ENCODE measurements around the gene UMODL1. TPM values are rescaled to one million over a fixed set of nuclear protein-coding genes. Genes with fewer than 3 reads are reported as not detected.

The UMODL1 gene
- total RNA-seq, 1 experiment from 2014 or later, result 2.3 TPM

DNA sequence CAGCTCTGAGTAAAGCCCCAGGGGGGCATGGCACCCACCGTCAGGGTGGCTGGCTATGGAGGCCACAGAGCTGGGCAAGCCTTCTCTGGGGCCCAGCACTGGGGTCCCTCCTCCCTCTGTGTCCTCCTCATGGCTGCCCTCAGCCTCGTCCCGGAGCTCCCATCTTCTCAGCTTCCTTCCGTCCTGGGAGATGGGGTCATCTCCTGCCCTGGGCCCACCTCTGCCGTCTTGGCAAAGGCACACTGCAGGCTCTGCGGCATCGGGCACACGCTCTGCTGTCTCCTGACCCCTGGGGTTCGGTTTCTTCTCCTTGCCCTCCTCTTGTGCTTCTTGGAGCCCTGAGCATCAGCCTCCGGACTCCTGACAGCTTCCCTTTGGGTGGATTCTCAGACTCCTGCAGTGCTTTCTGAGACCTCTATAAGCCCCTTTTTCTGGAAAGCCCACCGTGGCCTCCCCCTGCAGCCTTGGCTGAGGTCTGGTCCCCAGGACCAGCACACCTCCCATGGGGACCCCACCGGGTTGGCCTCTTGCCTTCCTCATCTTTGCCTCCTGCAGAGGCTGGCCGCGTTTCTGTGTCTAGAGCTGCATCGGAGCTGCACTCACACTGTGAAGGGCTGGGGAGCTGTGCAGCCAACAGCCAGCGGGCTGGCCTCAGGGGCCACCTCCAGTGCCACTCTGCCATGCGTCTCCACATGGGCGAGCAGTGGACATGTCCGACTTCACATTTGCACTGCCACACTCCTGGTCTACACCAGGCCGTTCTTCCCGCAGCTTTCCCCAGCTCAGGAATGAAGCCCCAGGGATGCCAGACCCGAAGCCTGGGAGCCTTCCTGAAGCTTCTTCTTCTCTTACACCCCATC, 11.6 kb downstream of the UMODL1 start:
- Histone ChIP-seq H3K27me3 (ENCODE audit: low read length) (no peaks in the 10 kb centered on the region; the same call in 1 of the 2 replicates), H3K27ac (ENCODE audit: low read length) (no peak overlapping the region), H3K4me2 (ENCODE audit: low read depth, low read length, poor library complexity, severe bottlenecking) (no peak overlapping the region), H2AFZ (ENCODE audit: low read length) (no peak overlapping the region), H3K9me3 (ENCODE audit: low read length) (no peaks in the 10 kb centered on the region), H3K79me2 (ENCODE audit: low read length) (no peaks in the 10 kb centered on the region), H3K36me3 (ENCODE audit: insufficient read depth, low read length) (no peaks in the 10 kb centered on the region), H3K9ac (ENCODE audit: low read length) (no peak overlapping the region), H3K4me1 (ENCODE audit: low read length) (peaks cover 52% of the 10 kb centered on the region), H4K20me1 (ENCODE audit: insufficient read depth, low read depth, low read length) (peaks cover 5% of the 10 kb centered on the region; the same call in 1 of the 2 replicates), H3K9me2 (replicated peaks; ENCODE audit: insufficient read depth, low read length) (no peaks in the 10 kb centered on the region), H3K4me3 (ENCODE audit: low read length) (no peak overlapping the region)
- no peak for DNase-seq

DNA sequence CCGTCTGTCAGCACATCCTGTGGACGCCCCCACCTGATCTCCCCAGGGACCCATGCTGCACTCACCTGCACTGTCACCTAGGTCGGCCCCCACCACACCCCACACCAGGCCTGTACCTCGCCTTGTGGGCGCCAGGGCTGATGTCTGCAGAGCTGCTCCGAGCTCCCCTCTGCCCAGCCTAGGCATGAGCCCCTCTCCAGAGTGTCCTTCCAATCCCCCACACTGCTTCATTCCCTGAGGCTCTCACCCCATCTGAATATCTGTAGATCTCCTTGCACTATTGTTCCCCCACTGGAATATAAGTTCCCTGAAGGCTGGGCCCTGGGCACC, 12.2 kb downstream of the UMODL1 start:
- H4K20me1 ChIP-seq (ENCODE audit: insufficient read depth, low read depth, low read length), result peaks cover 4% of the 10 kb centered on the region; the same call in 1 of the 2 replicates
- no peak overlapping the region for H3K9ac ChIP-seq (ENCODE audit: low read length)
- DNase-seq, result no peak
- peaks cover 51% of the 10 kb centered on the region for H3K4me1 ChIP-seq (ENCODE audit: low read length)
- H3K9me3 ChIP-seq (ENCODE audit: low read length), result no peaks in the 10 kb centered on the region
- H3K27me3 ChIP-seq (ENCODE audit: low read length), result no peaks in the 10 kb centered on the region; the same call in 1 of the 2 replicates
- H3K27ac ChIP-seq (ENCODE audit: low read length), result no peak overlapping the region
- no peak overlapping the region for H3K4me2 ChIP-seq (ENCODE audit: low read depth, low read length, poor library complexity, severe bottlenecking)
- no peaks in the 10 kb centered on the region for H3K9me2 ChIP-seq (replicated peaks; ENCODE audit: insufficient read depth, low read length)
- no peak overlapping the region for H3K4me3 ChIP-seq (ENCODE audit: low read length)
- no peaks in the 10 kb centered on the region for H3K36me3 ChIP-seq (ENCODE audit: insufficient read depth, low read length)
- H3K79me2 ChIP-seq (ENCODE audit: low read length), result no peaks in the 10 kb centered on the region
- no peak overlapping the region for H2AFZ ChIP-seq (ENCODE audit: low read length)

DNA sequence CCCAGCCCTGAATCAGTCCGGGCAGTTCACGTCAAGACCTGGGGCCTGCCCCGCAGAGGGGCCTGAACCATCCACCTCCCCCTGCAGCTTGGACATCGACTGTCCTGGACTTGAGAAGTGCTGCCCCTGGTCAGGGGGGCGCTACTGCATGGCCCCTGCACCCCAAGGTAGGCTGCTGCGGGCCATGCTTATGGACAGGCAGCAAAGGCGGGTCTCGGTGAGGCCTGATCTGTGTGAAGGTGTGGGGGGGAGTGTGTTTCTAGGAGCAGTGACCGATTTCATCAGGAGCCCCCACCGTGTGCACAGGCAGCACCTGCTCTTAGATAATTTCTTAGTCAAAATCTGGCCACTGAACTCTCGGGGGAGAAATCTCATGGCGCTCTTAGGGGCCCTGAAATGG, 13.0 kb downstream of the UMODL1 start:
- Histone ChIP-seq H4K20me1 (ENCODE audit: insufficient read depth, low read depth, low read length) (peaks cover 4% of the 10 kb centered on the region; the same call in 1 of the 2 replicates), H3K79me2 (ENCODE audit: low read length) (no peaks in the 10 kb centered on the region), H3K4me3 (ENCODE audit: low read length) (0 out of 2 replicates have a peak overlapping the region, but pooled peaks have one; percentile 37), H3K36me3 (ENCODE audit: insufficient read depth, low read length) (no peaks in the 10 kb centered on the region), H3K9ac (ENCODE audit: low read length) (peak overlapping the region; percentile 0; the same call in 1 of the 2 replicates), H3K27me3 (ENCODE audit: low read length) (no peaks in the 10 kb centered on the region; the same call in 1 of the 2 replicates), H2AFZ (ENCODE audit: low read length) (no peak overlapping the region), H3K4me1 (ENCODE audit: low read length) (peaks cover 51% of the 10 kb centered on the region), H3K9me2 (replicated peaks; ENCODE audit: insufficient read depth, low read length) (no peaks in the 10 kb centered on the region), H3K9me3 (ENCODE audit: low read length) (no peaks in the 10 kb centered on the region), H3K27ac (ENCODE audit: low read length) (no peak overlapping the region), H3K4me2 (ENCODE audit: low read depth, low read length, poor library complexity, severe bottlenecking) (peak overlapping the region; percentile 59)
- DNase-seq, result no peak

DNA sequence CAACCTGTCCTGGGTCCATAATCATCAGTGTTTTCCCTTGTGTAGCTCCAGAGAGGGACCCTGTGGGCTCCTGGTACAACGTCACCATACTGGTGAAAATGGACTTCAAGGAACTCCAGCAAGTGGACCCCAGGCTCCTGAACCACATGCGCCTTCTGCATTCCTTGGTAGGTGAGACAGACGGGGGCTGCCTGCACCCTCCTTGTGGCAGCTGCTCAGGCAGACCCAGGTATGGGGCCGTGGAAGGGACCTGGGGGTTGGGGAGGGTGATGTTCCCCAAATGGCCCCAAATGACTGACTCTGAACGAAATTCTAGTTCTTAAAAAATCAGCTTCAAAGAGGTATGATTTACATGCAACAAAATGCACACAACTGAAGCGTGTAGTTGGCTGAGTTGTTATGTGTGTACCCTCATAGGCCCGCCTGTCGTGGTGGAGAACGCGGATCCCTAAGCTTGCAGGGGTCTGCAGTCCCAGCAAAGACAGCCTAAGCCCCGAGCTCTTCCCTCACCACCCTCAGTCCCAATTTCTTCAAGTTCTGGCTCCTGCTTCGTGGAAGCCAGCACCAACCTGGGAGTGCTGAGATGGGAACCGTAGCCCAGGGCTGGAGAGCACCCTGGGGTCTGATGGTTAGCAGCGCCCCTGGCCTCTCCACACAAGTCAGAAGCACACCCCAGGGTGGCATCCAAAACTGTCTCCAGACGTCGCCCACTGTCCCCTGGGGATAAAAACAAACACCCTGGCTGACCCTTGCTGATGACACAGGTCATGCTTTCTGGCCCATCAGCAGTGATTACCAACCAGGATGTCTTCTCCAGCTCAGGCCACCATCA, 14.3 kb downstream of the UMODL1 start:
- peaks cover 4% of the 10 kb centered on the region; the same call in 1 of the 2 replicates for H4K20me1 ChIP-seq (ENCODE audit: insufficient read depth, low read depth, low read length)
- no peak overlapping the region for H3K4me3 ChIP-seq (ENCODE audit: low read length)
- no peak overlapping the region for H2AFZ ChIP-seq (ENCODE audit: low read length)
- 0 out of 2 replicates have a peak overlapping the region, but pooled peaks have one; percentile 4 for H3K9ac ChIP-seq (ENCODE audit: low read length)
- no peaks in the 10 kb centered on the region for H3K79me2 ChIP-seq (ENCODE audit: low read length)
- H3K4me1 ChIP-seq (ENCODE audit: low read length), result peaks cover 46% of the 10 kb centered on the region
- no peaks in the 10 kb centered on the region for H3K9me2 ChIP-seq (replicated peaks; ENCODE audit: insufficient read depth, low read length)
- no peak for DNase-seq
- H3K9me3 ChIP-seq (ENCODE audit: low read length), result no peaks in the 10 kb centered on the region
- no peaks in the 10 kb centered on the region for H3K36me3 ChIP-seq (ENCODE audit: insufficient read depth, low read length)
- H3K27ac ChIP-seq (ENCODE audit: low read length), result no peak overlapping the region
- peak overlapping the region; percentile 8 for H3K4me2 ChIP-seq (ENCODE audit: low read depth, low read length, poor library complexity, severe bottlenecking)
- H3K27me3 ChIP-seq (ENCODE audit: low read length), result no peaks in the 10 kb centered on the region; the same call in 1 of the 2 replicates

DNA sequence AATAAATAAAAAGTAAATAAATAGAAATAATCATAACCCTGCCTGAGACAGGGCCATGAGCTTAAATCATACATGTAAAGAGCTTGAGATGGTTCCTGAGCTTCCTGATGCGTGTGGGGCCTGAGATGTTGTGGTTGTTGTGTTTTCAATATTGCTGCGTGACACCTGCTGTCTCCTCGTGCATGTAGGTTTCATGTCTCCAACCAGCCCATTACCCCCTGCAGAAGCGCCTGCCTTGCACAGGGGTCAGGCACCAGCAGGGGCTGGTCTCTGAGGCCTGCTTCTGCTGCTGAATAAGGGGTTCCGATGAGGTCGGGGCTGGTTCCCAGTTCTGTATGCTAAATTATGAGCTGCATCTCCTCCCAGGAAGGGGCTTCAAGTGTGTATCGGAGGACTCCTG, 15.9 kb downstream of the UMODL1 start:
- no peak for DNase-seq
- H3K4me2 ChIP-seq (ENCODE audit: low read depth, low read length, poor library complexity, severe bottlenecking), result no peak overlapping the region
- no peak overlapping the region for H3K4me3 ChIP-seq (ENCODE audit: low read length)
- no peak overlapping the region for H2AFZ ChIP-seq (ENCODE audit: low read length)
- no peak overlapping the region for H3K9ac ChIP-seq (ENCODE audit: low read length)
- no peaks in the 10 kb centered on the region for H3K9me2 ChIP-seq (replicated peaks; ENCODE audit: insufficient read depth, low read length)
- no peak overlapping the region for H3K27ac ChIP-seq (ENCODE audit: low read length)
- H4K20me1 ChIP-seq (ENCODE audit: insufficient read depth, low read depth, low read length), result peaks cover 9% of the 10 kb centered on the region; the same call in 1 of the 2 replicates
- H3K9me3 ChIP-seq (ENCODE audit: low read length), result no peaks in the 10 kb centered on the region
- H3K36me3 ChIP-seq (ENCODE audit: insufficient read depth, low read length), result no peaks in the 10 kb centered on the region
- H3K4me1 ChIP-seq (ENCODE audit: low read length), result peaks cover 34% of the 10 kb centered on the region
- H3K27me3 ChIP-seq (ENCODE audit: low read length), result no peaks in the 10 kb centered on the region; the same call in 1 of the 2 replicates
- H3K79me2 ChIP-seq (ENCODE audit: low read length), result no peaks in the 10 kb centered on the region

DNA sequence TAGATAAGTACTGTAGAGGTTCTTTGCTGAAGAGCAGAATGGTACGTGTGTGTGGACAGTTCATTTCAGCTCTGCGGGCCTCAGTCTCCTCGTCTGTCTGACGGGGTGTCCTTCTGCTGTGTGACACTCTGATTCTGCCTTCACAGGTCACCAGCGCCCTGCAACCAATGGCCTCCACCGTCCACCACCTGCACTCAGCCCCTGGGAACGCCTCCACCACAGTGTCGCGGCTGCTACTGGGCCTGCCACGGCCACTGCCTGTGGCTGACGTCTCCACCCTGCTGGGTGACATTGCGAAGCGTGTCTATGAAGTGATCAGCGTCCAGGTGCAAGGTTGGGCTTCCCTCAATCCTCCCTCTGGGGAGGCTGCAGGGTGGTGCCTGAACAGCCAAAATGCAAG, 17.0 kb downstream of the UMODL1 start:
- no peaks in the 10 kb centered on the region for H3K9me3 ChIP-seq (ENCODE audit: low read length)
- no peaks in the 10 kb centered on the region for H3K9me2 ChIP-seq (replicated peaks; ENCODE audit: insufficient read depth, low read length)
- H3K27ac ChIP-seq (ENCODE audit: low read length), result no peak overlapping the region
- H3K36me3 ChIP-seq (ENCODE audit: insufficient read depth, low read length), result no peaks in the 10 kb centered on the region
- no peaks in the 10 kb centered on the region for H3K79me2 ChIP-seq (ENCODE audit: low read length)
- H4K20me1 ChIP-seq (ENCODE audit: insufficient read depth, low read depth, low read length), result peaks cover 9% of the 10 kb centered on the region; the same call in 1 of the 2 replicates
- H3K4me2 ChIP-seq (ENCODE audit: low read depth, low read length, poor library complexity, severe bottlenecking), result no peak overlapping the region
- no peak overlapping the region for H3K4me3 ChIP-seq (ENCODE audit: low read length)
- no peak overlapping the region for H3K9ac ChIP-seq (ENCODE audit: low read length)
- H3K4me1 ChIP-seq (ENCODE audit: low read length), result peaks cover 38% of the 10 kb centered on the region
- H3K27me3 ChIP-seq (ENCODE audit: low read length), result no peaks in the 10 kb centered on the region; the same call in 1 of the 2 replicates
- no peak overlapping the region for H2AFZ ChIP-seq (ENCODE audit: low read length)
- no peak for DNase-seq

DNA sequence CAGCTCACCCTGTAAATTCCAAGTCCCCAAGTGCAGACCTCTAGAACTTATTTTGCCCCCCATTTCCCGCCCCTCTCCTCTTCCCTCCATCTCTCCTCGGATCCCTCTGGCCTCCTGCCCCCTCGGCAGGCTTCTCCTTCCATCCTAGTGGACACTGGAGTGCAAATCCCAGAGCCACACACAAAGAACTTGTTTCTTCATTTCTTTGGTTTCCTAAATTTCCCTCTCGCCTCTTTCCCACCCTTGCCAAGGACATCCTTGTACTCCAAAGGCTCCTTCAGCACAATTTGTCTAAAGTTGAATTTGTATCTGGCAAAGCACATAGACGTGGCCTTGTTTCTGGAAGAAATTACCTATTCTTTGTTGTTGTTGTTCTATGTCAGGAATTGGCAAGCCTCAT, 17.5 kb downstream of the UMODL1 start:
- Histone ChIP-seq H3K4me3 (ENCODE audit: low read length) (no peak overlapping the region), H2AFZ (ENCODE audit: low read length) (no peak overlapping the region), H3K36me3 (ENCODE audit: insufficient read depth, low read length) (no peaks in the 10 kb centered on the region), H3K9me2 (replicated peaks; ENCODE audit: insufficient read depth, low read length) (no peaks in the 10 kb centered on the region), H3K9ac (ENCODE audit: low read length) (no peak overlapping the region), H3K79me2 (ENCODE audit: low read length) (no peaks in the 10 kb centered on the region), H3K4me1 (ENCODE audit: low read length) (peaks cover 33% of the 10 kb centered on the region), H4K20me1 (ENCODE audit: insufficient read depth, low read depth, low read length) (peaks cover 7% of the 10 kb centered on the region; the same call in 1 of the 2 replicates), H3K9me3 (ENCODE audit: low read length) (no peaks in the 10 kb centered on the region), H3K27ac (ENCODE audit: low read length) (no peak overlapping the region), H3K4me2 (ENCODE audit: low read depth, low read length, poor library complexity, severe bottlenecking) (no peak overlapping the region), H3K27me3 (ENCODE audit: low read length) (no peaks in the 10 kb centered on the region; the same call in 1 of the 2 replicates)
- no peak for DNase-seq
